22Rv1 (cell line): ENCODE measurements around the gene ARHGAP8.

Experiments
- H3K27ac ChIP-seq: fragments of 450-650 bp; 2 replicates; pipeline ENCODE4 v1.5.1; 2017
- ZFX ChIP-seq: fragments of 450-650 bp; IDR thresholded peaks from 2 replicates; pipeline ENCODE4 v1.6.1; 2017; ENCODE audit warnings: antibody characterized with exemption, borderline replicate concordance
- TF ChIP-seq, protein P1 (sequence below): fragments of 450-650 bp; IDR thresholded peaks from 2 replicates; pipeline ENCODE4 v1.5.1; 2017; ENCODE audit warnings: mild to moderate bottlenecking

The ARHGAP8 gene

DNA sequence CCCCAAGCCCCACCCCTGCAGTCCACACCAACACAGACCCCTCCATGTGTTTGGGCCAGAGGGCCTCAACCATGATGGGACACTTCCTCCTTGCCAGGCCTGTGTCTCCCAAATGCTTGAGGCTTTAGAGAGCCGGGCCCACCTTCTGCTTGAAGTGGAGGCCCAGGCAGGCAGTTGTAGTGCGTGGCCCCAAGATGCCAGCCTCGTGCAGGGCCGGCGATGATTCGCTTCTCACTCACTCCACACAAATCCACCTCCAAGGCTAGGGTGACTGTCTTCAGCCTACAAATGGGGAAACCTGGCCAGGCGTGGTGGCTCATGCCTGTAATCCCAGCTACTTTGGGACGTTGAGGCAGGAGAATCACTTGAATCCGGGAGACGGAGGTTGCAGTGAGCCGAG, 44.6 kb upstream of the ARHGAP8 start:
- no peak overlapping the region for H3K27ac ChIP-seq
- no peak for TF ChIP-seq ZFX
- TF ChIP-seq, protein P1, sequence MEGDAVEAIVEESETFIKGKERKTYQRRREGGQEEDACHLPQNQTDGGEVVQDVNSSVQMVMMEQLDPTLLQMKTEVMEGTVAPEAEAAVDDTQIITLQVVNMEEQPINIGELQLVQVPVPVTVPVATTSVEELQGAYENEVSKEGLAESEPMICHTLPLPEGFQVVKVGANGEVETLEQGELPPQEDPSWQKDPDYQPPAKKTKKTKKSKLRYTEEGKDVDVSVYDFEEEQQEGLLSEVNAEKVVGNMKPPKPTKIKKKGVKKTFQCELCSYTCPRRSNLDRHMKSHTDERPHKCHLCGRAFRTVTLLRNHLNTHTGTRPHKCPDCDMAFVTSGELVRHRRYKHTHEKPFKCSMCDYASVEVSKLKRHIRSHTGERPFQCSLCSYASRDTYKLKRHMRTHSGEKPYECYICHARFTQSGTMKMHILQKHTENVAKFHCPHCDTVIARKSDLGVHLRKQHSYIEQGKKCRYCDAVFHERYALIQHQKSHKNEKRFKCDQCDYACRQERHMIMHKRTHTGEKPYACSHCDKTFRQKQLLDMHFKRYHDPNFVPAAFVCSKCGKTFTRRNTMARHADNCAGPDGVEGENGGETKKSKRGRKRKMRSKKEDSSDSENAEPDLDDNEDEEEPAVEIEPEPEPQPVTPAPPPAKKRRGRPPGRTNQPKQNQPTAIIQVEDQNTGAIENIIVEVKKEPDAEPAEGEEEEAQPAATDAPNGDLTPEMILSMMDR = no peak

DNA sequence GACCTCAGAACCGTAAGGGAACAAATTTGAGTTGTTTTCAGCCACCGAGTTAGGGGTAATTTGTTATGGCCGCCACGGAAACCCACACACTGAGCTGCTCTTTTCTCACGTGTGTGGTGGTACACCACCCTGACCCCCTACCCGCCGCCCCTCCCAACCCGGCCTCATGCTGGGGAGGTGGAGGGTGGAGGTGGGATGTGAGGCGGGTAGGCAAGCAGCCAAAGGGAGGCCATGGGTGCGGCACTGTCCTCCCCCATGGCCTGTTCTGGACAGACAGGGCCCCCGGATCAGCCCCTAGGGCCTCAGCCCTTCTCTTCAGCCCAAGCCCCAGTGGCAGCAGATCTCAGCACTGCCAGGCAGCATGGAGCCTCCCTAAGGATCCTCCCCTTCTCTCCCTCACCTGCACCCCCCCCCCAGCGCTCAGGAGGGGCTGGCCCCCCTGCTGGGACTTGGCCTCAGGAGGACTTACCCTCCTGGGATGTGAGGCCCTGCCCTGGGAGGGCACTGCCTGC, 42.4 kb upstream of the ARHGAP8 start:
- H3K27ac ChIP-seq = no peak overlapping the region
- no peak for TF ChIP-seq ZFX
- TF ChIP-seq, protein P1 = no peak

DNA sequence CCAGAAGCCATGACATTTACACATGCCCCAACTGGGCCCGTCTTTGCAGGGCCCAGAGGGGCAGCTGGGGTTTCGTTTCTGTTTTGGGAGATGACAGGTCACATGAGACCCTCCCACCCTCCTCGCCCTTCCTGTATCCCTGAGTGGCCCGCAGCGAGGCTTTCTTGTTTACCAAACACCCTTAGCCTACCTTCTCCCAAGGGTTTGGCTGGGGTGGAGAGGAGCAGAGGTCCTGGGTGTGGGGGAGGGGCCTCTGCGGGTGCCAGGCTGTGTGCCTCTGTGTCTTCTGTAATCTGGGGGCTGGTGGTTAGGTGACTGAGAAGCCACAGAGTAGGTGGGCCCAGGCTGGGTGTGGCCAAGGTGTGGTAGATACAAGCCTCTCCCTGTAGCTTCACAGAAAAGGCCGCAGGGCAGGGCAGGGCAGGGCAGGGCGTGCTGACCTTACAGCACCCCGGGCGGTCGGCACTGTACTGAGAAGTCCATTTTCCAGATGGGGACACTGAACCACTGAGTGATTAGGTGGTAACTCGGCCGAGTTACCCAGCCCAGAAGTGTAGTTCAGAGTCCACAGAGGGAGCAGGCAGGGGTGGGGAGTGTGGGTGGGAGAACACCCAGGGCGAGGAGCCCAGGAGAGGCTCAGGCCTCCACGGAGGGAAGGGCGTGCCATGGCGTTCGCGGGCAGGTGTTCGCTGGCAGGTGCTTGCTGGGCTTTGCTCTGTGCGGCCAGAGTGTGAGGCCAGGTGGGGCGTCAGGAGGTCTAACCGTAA, 41.7 kb upstream of the ARHGAP8 start:
- no peak overlapping the region for H3K27ac ChIP-seq
- TF ChIP-seq, protein P1 = no peak
- no peak for TF ChIP-seq ZFX

DNA sequence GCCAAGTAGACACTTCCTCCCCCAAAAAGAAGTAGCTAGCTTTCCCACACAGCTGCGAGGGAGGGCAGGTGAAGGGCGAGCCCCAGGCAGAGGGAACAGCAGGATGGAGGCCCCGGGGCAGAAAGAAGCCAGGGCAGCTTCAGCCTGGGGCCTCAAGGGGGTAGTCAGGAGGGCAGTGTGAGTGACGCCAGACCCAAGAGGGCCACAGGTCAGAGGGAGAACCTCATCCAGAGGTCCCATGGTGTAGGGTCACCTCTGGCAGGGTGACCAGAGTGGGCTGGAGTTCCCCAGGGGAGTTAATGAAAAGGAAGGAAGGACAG, 41.2 kb upstream of the ARHGAP8 start:
- TF ChIP-seq ZFX = no peak
- TF ChIP-seq, protein P1 = no peak
- H3K27ac ChIP-seq = no peak overlapping the region

DNA sequence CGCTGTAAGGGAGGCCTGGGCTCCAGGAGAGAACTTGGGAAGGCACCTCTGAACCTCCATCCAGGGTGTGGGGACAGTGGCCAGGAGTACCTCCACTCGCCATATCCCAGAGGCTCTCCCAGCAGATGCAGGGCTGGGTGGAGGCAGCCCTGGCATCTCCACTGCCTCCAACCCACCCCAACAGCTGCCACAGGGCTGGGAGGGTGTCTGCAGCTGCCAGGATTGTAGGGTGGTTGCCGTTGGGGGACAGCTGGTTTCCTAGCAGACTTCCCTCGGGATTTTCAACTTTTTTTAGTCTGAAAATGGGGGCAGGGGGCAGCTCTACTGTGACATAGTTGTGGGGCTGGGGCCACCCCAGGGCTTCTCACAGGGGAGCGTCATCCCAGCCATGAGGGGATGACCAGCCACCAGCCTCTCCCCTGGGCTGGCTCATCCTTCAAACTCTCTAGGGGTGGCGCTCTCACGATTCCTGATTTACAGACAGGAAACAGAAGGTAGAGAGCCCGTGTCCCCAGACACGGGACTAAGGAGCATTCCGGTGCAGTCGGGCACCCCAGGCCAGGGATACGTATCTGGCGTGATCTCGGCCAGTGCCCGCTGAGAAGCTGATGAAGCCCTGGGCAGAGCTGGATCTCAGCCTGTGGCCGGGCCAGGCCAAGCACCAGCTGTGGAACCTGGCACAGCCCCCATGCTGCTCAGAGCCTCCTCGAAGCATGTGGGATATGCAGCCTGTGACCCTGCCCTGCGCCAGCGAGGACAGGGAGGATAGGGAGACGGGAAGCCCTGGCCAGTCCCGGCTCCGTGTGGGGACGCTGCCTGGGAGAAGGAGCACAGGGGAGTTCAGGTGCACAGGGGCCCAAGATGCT, 40.5 kb upstream of the ARHGAP8 start:
- no peak for TF ChIP-seq ZFX
- TF ChIP-seq, protein P1 = no peak
- H3K27ac ChIP-seq = no peak overlapping the region

DNA sequence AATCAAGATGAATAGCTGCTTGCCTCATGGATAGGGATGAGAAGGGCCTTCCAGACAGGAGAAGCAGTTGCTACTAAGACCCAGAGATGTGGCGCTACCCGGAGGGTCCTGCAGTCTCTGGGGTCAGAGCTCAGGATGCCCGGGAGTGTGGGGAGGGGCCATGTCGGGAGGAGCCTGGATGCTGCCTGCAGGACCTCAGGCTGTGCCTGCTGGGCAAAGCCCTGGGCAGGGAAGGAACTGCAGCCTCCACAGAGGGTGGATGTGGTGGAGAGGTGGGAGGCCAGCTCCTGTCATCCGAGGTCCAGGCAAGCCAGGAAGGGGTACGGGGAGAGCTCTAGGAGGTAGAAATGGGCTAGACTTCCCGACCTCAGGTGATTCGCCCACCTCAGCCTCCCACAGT, 39.4 kb upstream of the ARHGAP8 start:
- TF ChIP-seq, protein P1 = no peak
- no peak for TF ChIP-seq ZFX
- H3K27ac ChIP-seq = no peak overlapping the region

DNA sequence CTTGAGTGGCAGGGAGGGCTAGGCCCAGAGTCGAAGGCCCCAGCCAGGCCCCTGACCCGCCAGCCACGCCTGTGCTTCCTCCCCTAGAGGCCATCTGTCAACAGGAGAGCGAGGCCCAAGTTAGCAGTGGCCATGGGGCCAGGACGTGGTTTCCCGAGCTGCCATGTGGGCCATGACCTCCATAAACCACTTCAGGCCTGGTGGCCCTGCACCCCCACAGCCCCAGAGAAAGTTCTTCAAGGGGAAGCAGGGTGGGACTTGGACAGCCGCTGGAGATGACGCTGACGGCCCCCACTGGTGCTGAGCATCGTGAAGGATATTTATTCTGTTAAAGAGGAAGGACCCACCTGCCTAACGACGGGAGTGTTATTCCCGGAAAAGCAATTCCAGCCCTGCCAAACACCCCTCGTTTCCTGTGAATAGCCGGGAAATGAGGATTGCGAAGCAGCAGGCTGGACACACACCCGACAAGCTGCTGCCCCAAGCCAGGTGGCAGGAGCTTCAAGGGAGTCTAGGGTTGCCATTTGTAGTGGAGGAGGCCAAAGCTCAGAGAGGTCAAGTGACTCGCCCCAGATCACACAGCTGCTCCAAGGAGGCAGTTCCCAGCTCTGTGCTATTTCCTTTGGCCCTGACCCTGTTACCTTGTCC, 37.5 kb upstream of the ARHGAP8 start:
- H3K27ac ChIP-seq = no peak overlapping the region
- TF ChIP-seq, protein P1 = no peak
- TF ChIP-seq ZFX = no peak
